Coronary artery (tissue), 2 donors: Measurements from ENCODE around the gene DNAJC8.

Source experiments
- DNase-seq: peaks from one replicate; pipeline ENCODE4 v3.0.0-alpha.2; 2017; ENCODE audit warnings: low spot score
- H3K27ac ChIP-seq, 2 donors: fragments of 200-600 bp; sonication (generic); one replicate each; pipeline ENCODE4 v1.5.1; 2016 to 2019
- H3K4me3 ChIP-seq: fragments of 200-600 bp; sonication (generic); 2 replicates; pipeline ENCODE4 v1.5.1; 2016; ENCODE audit warnings: mild to moderate bottlenecking, moderate library complexity
- CTCF ChIP-seq: fragments of 200-600 bp; sonication (generic); IDR thresholded peaks from one replicate; pipeline ENCODE4 v1.5.1; 2019; ENCODE audit warnings: antibody characterized with exemption

Gene DNAJC8

GRCh38 chr1:28200234-28200873, 32.5 kb downstream of the DNAJC8 start:
- no peak overlapping the region for H3K27ac ChIP-seq
- TF ChIP-seq CTCF = no peak
- H3K4me3 ChIP-seq = no peak overlapping the region
- DNase-seq = no peak

GRCh38 chr1:28199328-28200233, 33.2 kb downstream of the DNAJC8 start:
- H3K27ac ChIP-seq = no peak overlapping the region
- no peak overlapping the region for H3K4me3 ChIP-seq
- DNase-seq = no peak
- TF ChIP-seq CTCF = no peak

- DNase-seq = no peak
- no peak overlapping the region for H3K27ac ChIP-seq
- TF ChIP-seq CTCF = no peak
- no peak overlapping the region for H3K4me3 ChIP-seq
These were observed 35.0 kb downstream of the DNAJC8 start for GRCh38 chr1:28197682-28198415.

GRCh38 chr1:28196330-28196729, 36.5 kb downstream of the DNAJC8 start:
- DNase-seq = no peak
- no peak for TF ChIP-seq CTCF
- Histone ChIP-seq H3K27ac (no peak overlapping the region), H3K4me3 (no peak overlapping the region)

- no peak overlapping the region for H3K4me3 ChIP-seq
- no peak for TF ChIP-seq CTCF
- no peak overlapping the region for H3K27ac ChIP-seq
- no peak for DNase-seq
These were observed 37.0 kb downstream of the DNAJC8 start for GRCh38 chr1:28195780-28196179.

- DNase-seq = no peak
These were observed 38.3 kb downstream of the DNAJC8 start for GRCh38 chr1:28194326-28195035.

More at GRCh38 chr1:28194326-28195035, 38.3 kb downstream of the DNAJC8 start:
- Histone ChIP-seq H3K27ac (no peak overlapping the region), H3K4me3 (no peak overlapping the region)
- TF ChIP-seq CTCF = no peak
